Measurements from ENCODE around the gene GINS2. TPM values are rescaled to one million over a fixed set of nuclear protein-coding genes. Genes with fewer than 3 reads are reported as not detected.

GINS2 gene
- total and polyA plus RNA-seq, 2 of the 4 experiments (the other 2 are of a cell fraction) = 12.0 to 13.4 TPM

- H3K27ac ChIP-seq (ENCODE audit: insufficient read depth, low read length) = no peak overlapping the region
- peaks cover 3% of the 10 kb centered on the region; the same call in 1 of the 2 replicates for H3K9me1 ChIP-seq (ENCODE audit: insufficient read depth, low read length)
- no TSS peak for BruUV-seq (replicated peaks)
- no peak for ATAC-seq (ENCODE audit: low read depth)
- no peak overlapping the region for H3K4ac ChIP-seq (ENCODE audit: low read depth, low read length)
- H4K91ac ChIP-seq (ENCODE audit: insufficient read depth, low read depth, low read length) = no peak overlapping the region
- no peak overlapping the region for H2AFZ ChIP-seq (replicated peaks; ENCODE audit: low read length, poor library complexity)
- no peak overlapping the region for H3K18ac ChIP-seq (ENCODE audit: low read depth, low read length)
- H3K14ac ChIP-seq (replicated peaks; ENCODE audit: low read depth, low read length) = no peak overlapping the region
- peaks cover 2% of the 10 kb centered on the region; the same call in 1 of the 2 replicates for H4K20me1 ChIP-seq (ENCODE audit: insufficient read depth, low read length)
- TF ChIP-seq MAZ (IDR thresholded peaks at IDR 0.05; ENCODE audit: borderline replicate concordance, low read depth, low read length) = no peak
- TF ChIP-seq SMC3 (IDR thresholded peaks at IDR 0.05; ENCODE audit: low read depth, low read length) = no peak
- no peak for TF ChIP-seq MXI1 (IDR thresholded peaks at IDR 0.05; ENCODE audit: borderline replicate concordance, low read depth, low read length)
- TF ChIP-seq FOS (IDR thresholded peaks at IDR 0.05; ENCODE audit: low read depth, low read length) = no peak
- H2BK15ac ChIP-seq (ENCODE audit: low read depth, low read length) = no peak overlapping the region
- H3K4me1 ChIP-seq (ENCODE audit: control insufficient read depth, insufficient read depth, low read length) = no peaks in the 10 kb centered on the region
- no peaks in the 10 kb centered on the region for H3K9me3 ChIP-seq (ENCODE audit: control insufficient read depth, insufficient read depth, low read length)
- H3K4me2 ChIP-seq (ENCODE audit: low read depth, low read length) = no peak overlapping the region
- H2BK20ac ChIP-seq (ENCODE audit: low read depth, low read length) = no peak overlapping the region
- POLR2A ChIA-PET (ENCODE audit: unreplicated experiment) = no interaction called here
- in situ Hi-C loops (cut with MboI; ENCODE audit: low sequenced_read_pairs) = no loop called here
- no peak overlapping the region for H3K4me3 ChIP-seq (ENCODE audit: insufficient read depth, low read depth, low read length)
- H3K9ac ChIP-seq (ENCODE audit: low read depth, low read length) = no peak overlapping the region
- peaks cover 0 to 8% of the 10 kb centered on the region in 2 experiments; a peak in 1 of 4 replicates for H3K79me1 ChIP-seq (ENCODE audit: low read depth in 1 of 2, low read length in 2 of 2)
- H2BK120ac ChIP-seq (ENCODE audit: low read depth, low read length) = no peak overlapping the region
- H3K36me3 ChIP-seq (ENCODE audit: control insufficient read depth, insufficient read depth, low read length) = peaks cover 75% of the 10 kb centered on the region
- no peaks in the 10 kb centered on the region for H3K27me3 ChIP-seq (ENCODE audit: control insufficient read depth, insufficient read depth, low read length)
- no peak overlapping the region for H3K56ac ChIP-seq (ENCODE audit: extremely low read depth, insufficient read depth, low read length)
- no peak overlapping the region for H2AK9ac ChIP-seq (replicated peaks; ENCODE audit: low read depth, low read length, poor library complexity)
- H2BK5ac ChIP-seq (ENCODE audit: low read depth, low read length, poor library complexity, severe bottlenecking) = no peak overlapping the region
- CTCF ChIA-PET = interaction anchor here (0.8 kb wide), 1 partner anchor 64 kb away, joined by 3 read pairs; no protein-coding TSS in a partner anchor
- H4K8ac ChIP-seq (ENCODE audit: low read depth in 2 of 2, low read length in 2 of 2) = no peak overlapping the region
- no peak overlapping the region for H2AK5ac ChIP-seq (ENCODE audit: low read depth, low read length)
- no peak overlapping the region for H3K23ac ChIP-seq (ENCODE audit: low read depth, low read length)
- intact Hi-C loops (cut with micrococcal nuclease) = no loop called here
- dilution Hi-C loops (cut with HindIII; ENCODE audit: low sequenced_read_pairs, unreplicated experiment) = no loop called here
- no peak overlapping the region for H4K5ac ChIP-seq (ENCODE audit: low read depth, low read length)
- no peak for DNase-seq
- 96% methylated on average over 6 of the region's 13 CpGs; no CpG with 5 or more reads in 1 of the 2 experiments for WGBS, 2 experiments (ENCODE audit: extremely low coverage in 2 of 2, insufficient read length in 1 of 2)
These were observed 22.8 kb downstream of the GINS2 start for GRCh38 chr16:85665929-85666328.
